ENCODE results near the gene CDK5R2.

CDK5R2 gene

DNA sequence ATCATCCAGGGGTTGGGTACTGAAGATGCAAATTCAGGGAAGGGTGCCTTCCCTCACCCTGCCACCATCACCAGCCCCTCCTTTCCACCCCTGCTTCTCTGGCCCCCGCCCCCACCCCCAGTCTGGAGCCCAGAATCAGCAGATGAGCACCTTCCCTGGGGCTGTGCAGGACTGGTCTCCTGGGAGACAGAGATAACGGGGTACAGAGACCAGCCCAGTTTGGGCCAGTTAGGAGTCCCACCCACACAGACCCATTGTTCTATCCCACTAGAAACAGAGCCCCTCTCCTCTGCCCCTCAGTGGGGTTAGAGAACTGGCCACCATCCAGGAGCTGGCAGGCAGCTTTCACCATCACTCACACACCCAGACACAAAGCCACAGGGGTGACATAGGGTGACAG is 38.3 kb downstream of the CDK5R2 start:
- Histone ChIP-seq H3K79me1 (ENCODE audit: low read length) (no peaks in the 10 kb centered on the region), H4K91ac (ENCODE audit: low read depth, low read length) (no peak overlapping the region), H3K27me3 (ENCODE audit: insufficient read depth, low read length) (peaks cover 63% of the 10 kb centered on the region), H3K4me3 (ENCODE audit: low read depth, low read length) (no peak overlapping the region), H2BK120ac (ENCODE audit: insufficient read depth, low read length, poor library complexity) (no peak overlapping the region), H3K27ac (ENCODE audit: low read depth, low read length) (no peak overlapping the region), H3K9ac (ENCODE audit: low read length) (no peak overlapping the region), H3K9me3 (ENCODE audit: insufficient read depth, low read depth, low read length) (peaks cover 9% of the 10 kb centered on the region), H3K4me2 (ENCODE audit: low read length) (no peak overlapping the region), H2BK12ac (ENCODE audit: low read length) (no peak overlapping the region), H3K14ac (ENCODE audit: low read length) (no peak overlapping the region), H3K18ac (ENCODE audit: low read length) (no peak overlapping the region), H3K4ac (ENCODE audit: low read depth, low read length) (no peak overlapping the region), H4K12ac (ENCODE audit: low read depth, low read length) (no peak overlapping the region), H2AK5ac (ENCODE audit: low read length) (no peak overlapping the region), H3K4me1 (ENCODE audit: control insufficient read depth in 1 of 2, insufficient read depth in 2 of 2, low read length in 2 of 2) (peaks cover 22 to 30% of the 10 kb centered on the region in 2 experiments), H3K36me3 (ENCODE audit: control insufficient read depth in 1 of 2, insufficient read depth in 2 of 2, low read length in 2 of 2) (no peaks in the 10 kb centered on the region), H4K8ac (ENCODE audit: low read depth, low read length) (no peak overlapping the region), H3K79me2 (ENCODE audit: control insufficient read depth, insufficient read depth, low read length, poor library complexity) (no peaks in the 10 kb centered on the region), H2AFZ (ENCODE audit: insufficient read depth, low read length, poor library complexity) (no peak overlapping the region), H2BK5ac (ENCODE audit: low read depth, low read length, poor library complexity) (no peak overlapping the region), H3K23ac (ENCODE audit: low read length) (no peak overlapping the region)
- WGBS (ENCODE audit: extremely low coverage, insufficient coverage, insufficient read length): no CpG with 5 or more reads among the region's 2 CpGs
- no peak for DNase-seq

DNA sequence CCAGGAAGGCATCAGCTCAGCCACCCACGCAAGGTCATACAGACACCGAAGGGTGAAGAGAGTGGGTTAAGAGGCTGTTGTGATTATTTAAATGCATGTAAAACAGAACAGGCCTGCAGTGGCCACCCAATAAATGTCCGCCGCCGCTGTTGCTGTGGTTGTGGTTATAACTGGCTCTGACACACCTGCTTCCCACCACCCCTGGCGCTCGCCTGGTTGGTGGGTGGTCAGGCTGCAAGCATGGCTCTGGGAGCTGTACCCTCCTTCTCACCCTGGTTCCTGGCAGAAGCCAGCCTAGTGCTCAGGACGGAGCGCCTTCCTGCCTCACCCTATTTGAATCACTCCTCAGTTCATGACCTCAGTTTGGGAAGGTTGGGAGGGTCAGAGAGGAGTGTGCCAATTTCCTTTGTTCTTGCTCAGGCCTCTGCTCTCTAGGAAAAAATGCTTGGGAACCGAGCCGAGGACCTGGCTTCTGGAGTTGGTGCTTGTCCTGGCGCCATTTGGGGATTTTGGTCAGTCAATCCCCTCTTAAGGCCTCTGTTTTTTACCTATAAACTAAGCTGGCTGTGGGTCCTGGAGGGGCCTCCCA is 39.0 kb downstream of the CDK5R2 start:
- no peak overlapping the region for H2AFZ ChIP-seq (ENCODE audit: insufficient read depth, low read length, poor library complexity)

DNA sequence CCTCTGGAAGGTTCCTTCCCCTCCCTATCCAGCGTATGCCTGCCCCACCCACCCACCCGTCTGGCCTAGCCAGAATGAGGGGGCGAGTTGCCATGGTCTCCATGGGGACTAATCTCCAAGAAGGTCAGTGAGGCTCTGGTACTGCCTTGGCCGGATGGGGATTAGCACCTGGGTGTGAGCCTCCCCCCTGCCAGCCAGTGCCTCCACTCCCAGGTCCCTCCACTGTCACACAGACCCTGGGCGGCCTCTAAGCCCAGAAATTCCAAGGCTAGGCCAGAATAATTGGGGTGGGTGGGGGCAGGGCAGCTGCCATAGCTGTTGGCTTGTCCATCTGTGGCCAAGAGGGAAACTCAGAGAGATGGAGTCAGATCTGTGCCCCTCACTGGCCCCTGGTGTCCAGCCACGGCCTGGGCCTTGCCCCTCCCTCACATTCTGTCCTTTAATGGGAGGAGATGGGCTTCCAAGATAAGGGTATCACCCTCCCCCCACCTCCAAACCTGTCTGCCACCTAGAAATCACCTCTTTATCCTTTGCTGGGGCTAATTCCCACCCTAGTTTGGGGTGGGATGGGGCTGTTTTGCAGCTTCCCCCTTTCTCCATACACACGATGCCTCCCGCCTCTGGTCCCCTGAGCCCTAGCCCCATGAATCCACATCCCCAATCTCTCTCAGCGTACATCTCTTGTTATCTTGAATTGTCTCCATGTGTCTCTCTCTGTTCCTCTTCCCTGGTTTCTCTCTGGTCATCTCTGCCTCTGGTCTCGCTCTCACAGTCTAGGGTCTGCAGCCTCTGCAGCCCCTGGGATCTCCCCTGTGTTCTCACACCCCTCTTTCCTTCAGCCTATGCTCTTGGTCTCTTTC is 39.8 kb downstream of the CDK5R2 start:
- no peaks in the 10 kb centered on the region for H3K36me3 ChIP-seq (ENCODE audit: control insufficient read depth in 1 of 2, insufficient read depth in 2 of 2, low read length in 2 of 2)
- no peak for DNase-seq
- H2BK5ac ChIP-seq (ENCODE audit: low read depth, low read length, poor library complexity): no peak overlapping the region
- no peak overlapping the region for H3K4me3 ChIP-seq (ENCODE audit: low read depth, low read length)
- H2BK120ac ChIP-seq (ENCODE audit: insufficient read depth, low read length, poor library complexity): no peak overlapping the region
- H3K4me1 ChIP-seq (ENCODE audit: control insufficient read depth in 1 of 2, insufficient read depth in 2 of 2, low read length in 2 of 2): peaks cover 19 to 23% of the 10 kb centered on the region in 2 experiments
- no peaks in the 10 kb centered on the region for H3K79me2 ChIP-seq (ENCODE audit: control insufficient read depth, insufficient read depth, low read length, poor library complexity)
- peaks cover 6% of the 10 kb centered on the region for H3K9me3 ChIP-seq (ENCODE audit: insufficient read depth, low read depth, low read length)
- no peak overlapping the region for H3K23ac ChIP-seq (ENCODE audit: low read length)
- H3K18ac ChIP-seq (ENCODE audit: low read length): no peak overlapping the region
- H3K79me1 ChIP-seq (ENCODE audit: low read length): no peaks in the 10 kb centered on the region
- H4K12ac ChIP-seq (ENCODE audit: low read depth, low read length): no peak overlapping the region
- no peak overlapping the region for H3K27ac ChIP-seq (ENCODE audit: low read depth, low read length)
- H3K27me3 ChIP-seq (ENCODE audit: insufficient read depth, low read length): peaks cover 63% of the 10 kb centered on the region
- H3K14ac ChIP-seq (ENCODE audit: low read length): no peak overlapping the region
- no peak overlapping the region for H3K4ac ChIP-seq (ENCODE audit: low read depth, low read length)
- H3K9ac ChIP-seq (ENCODE audit: low read length): no peak overlapping the region
- no peak overlapping the region for H2BK12ac ChIP-seq (ENCODE audit: low read length)
- peak overlapping the region; percentile 30 for H3K4me2 ChIP-seq (ENCODE audit: low read length)
- no peak overlapping the region for H2AFZ ChIP-seq (ENCODE audit: insufficient read depth, low read length, poor library complexity)
- H2AK5ac ChIP-seq (ENCODE audit: low read length): no peak overlapping the region
- no peak overlapping the region for H4K91ac ChIP-seq (ENCODE audit: low read depth, low read length)
- no peak overlapping the region for H4K8ac ChIP-seq (ENCODE audit: low read depth, low read length)
- no CpG with 5 or more reads among the region's 10 CpGs for WGBS (ENCODE audit: extremely low coverage, insufficient coverage, insufficient read length)

More for the DNA sequence above, 39.0 kb downstream of the CDK5R2 start:
- H2BK5ac ChIP-seq (ENCODE audit: low read depth, low read length, poor library complexity): no peak overlapping the region
- no peak overlapping the region for H4K8ac ChIP-seq (ENCODE audit: low read depth, low read length)
- H4K12ac ChIP-seq (ENCODE audit: low read depth, low read length): no peak overlapping the region
- H2BK12ac ChIP-seq (ENCODE audit: low read length): no peak overlapping the region
- H3K79me2 ChIP-seq (ENCODE audit: control insufficient read depth, insufficient read depth, low read length, poor library complexity): no peaks in the 10 kb centered on the region
- H3K79me1 ChIP-seq (ENCODE audit: low read length): no peaks in the 10 kb centered on the region
- no peak overlapping the region for H2BK120ac ChIP-seq (ENCODE audit: insufficient read depth, low read length, poor library complexity)
- H3K23ac ChIP-seq (ENCODE audit: low read length): no peak overlapping the region
- H3K14ac ChIP-seq (ENCODE audit: low read length): no peak overlapping the region
- H4K91ac ChIP-seq (ENCODE audit: low read depth, low read length): no peak overlapping the region
- H3K27ac ChIP-seq (ENCODE audit: low read depth, low read length): no peak overlapping the region
- no peak overlapping the region for H3K4me2 ChIP-seq (ENCODE audit: low read length)
- no peak overlapping the region for H3K9ac ChIP-seq (ENCODE audit: low read length)
- H3K36me3 ChIP-seq (ENCODE audit: control insufficient read depth in 1 of 2, insufficient read depth in 2 of 2, low read length in 2 of 2): no peaks in the 10 kb centered on the region
- H3K9me3 ChIP-seq (ENCODE audit: insufficient read depth, low read depth, low read length): peaks cover 4% of the 10 kb centered on the region
- no peak overlapping the region for H3K18ac ChIP-seq (ENCODE audit: low read length)
- H2AK5ac ChIP-seq (ENCODE audit: low read length): no peak overlapping the region
- peaks cover 63% of the 10 kb centered on the region for H3K27me3 ChIP-seq (ENCODE audit: insufficient read depth, low read length)
- H3K4me3 ChIP-seq (ENCODE audit: low read depth, low read length): no peak overlapping the region
- H3K4me1 ChIP-seq (ENCODE audit: control insufficient read depth in 1 of 2, insufficient read depth in 2 of 2, low read length in 2 of 2): peaks cover 23 to 30% of the 10 kb centered on the region in 2 experiments
- DNase-seq: no peak
- whole genome bisulfite sequencing (ENCODE audit: extremely low coverage, insufficient coverage, insufficient read length): no CpG with 5 or more reads among the region's 12 CpGs
- H3K4ac ChIP-seq (ENCODE audit: low read depth, low read length): no peak overlapping the region

DNA sequence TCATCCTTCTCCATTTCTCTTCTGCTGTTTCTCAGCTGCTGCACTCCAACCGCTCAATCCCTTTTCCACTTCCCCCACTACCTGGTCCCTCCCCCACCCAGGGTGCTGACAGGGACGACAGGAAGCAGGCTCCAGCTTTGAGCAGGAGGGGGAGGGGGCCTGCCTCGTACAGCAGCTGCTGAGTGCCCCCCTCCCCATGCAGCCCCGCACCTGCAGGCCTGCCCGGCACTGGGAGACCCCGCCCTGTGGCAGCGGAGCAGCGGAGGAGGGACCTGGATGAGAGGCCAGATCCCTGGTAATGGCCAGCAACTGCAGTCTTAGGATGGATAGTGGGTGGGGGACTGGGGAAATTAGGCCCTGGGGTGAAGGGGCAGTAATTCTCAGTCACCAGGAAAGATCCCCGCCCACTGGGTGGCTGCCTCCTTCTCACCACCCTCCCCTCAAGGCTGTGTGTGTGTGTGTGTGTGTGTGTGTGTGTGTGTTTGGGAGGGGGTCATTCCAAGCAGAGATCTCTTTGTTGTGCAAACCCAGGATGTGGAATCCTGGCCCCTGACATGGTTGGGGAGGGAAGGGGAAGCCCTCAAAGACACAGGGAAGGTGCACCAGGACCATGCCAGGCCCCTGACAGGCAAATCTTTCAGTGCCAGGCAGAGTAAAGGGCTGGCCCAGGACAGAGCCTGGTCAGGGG is 40.6 kb downstream of the CDK5R2 start:
- peak overlapping the region; percentile 30 for H3K4me3 ChIP-seq (ENCODE audit: low read depth, low read length)
- H3K4me2 ChIP-seq (ENCODE audit: low read length): peak overlapping the region; percentile 28
- no peaks in the 10 kb centered on the region for H3K79me2 ChIP-seq (ENCODE audit: control insufficient read depth, insufficient read depth, low read length, poor library complexity)
- H3K27me3 ChIP-seq (ENCODE audit: insufficient read depth, low read length): peaks cover 59% of the 10 kb centered on the region
- H3K9me3 ChIP-seq (ENCODE audit: insufficient read depth, low read depth, low read length): peaks cover 4% of the 10 kb centered on the region
- no peak overlapping the region for H3K23ac ChIP-seq (ENCODE audit: low read length)
- no peaks in the 10 kb centered on the region for H3K79me1 ChIP-seq (ENCODE audit: low read length)
- H3K36me3 ChIP-seq (ENCODE audit: control insufficient read depth in 1 of 2, insufficient read depth in 2 of 2, low read length in 2 of 2): no peaks in the 10 kb centered on the region
- H3K14ac ChIP-seq (ENCODE audit: low read length): no peak overlapping the region
- no peak overlapping the region for H2AFZ ChIP-seq (ENCODE audit: insufficient read depth, low read length, poor library complexity)
- H2AK5ac ChIP-seq (ENCODE audit: low read length): no peak overlapping the region
- no peak overlapping the region for H2BK5ac ChIP-seq (ENCODE audit: low read depth, low read length, poor library complexity)
- H2BK120ac ChIP-seq (ENCODE audit: insufficient read depth, low read length, poor library complexity): no peak overlapping the region
- no peak overlapping the region for H3K4ac ChIP-seq (ENCODE audit: low read depth, low read length)
- H3K4me1 ChIP-seq (ENCODE audit: control insufficient read depth in 1 of 2, insufficient read depth in 2 of 2, low read length in 2 of 2): peaks cover 19 to 23% of the 10 kb centered on the region in 2 experiments
- H2BK12ac ChIP-seq (ENCODE audit: low read length): no peak overlapping the region
- no peak overlapping the region for H4K12ac ChIP-seq (ENCODE audit: low read depth, low read length)
- no peak overlapping the region for H3K27ac ChIP-seq (ENCODE audit: low read depth, low read length)
- WGBS (ENCODE audit: extremely low coverage, insufficient coverage, insufficient read length): no CpG with 5 or more reads among the region's 9 CpGs
- no peak overlapping the region for H4K8ac ChIP-seq (ENCODE audit: low read depth, low read length)
- H4K91ac ChIP-seq (ENCODE audit: low read depth, low read length): no peak overlapping the region
- no peak overlapping the region for H3K18ac ChIP-seq (ENCODE audit: low read length)
- no peak for DNase-seq
- H3K9ac ChIP-seq (ENCODE audit: low read length): no peak overlapping the region
